Stimulated activated naive B cell treated with anti-CD40 and anti-IgM and Interleukin-4, amounts not matched to agents 10 μg/mL and 1 μg/mL and 100 μg/mL, for 72 hours (primary cell): ENCODE measurements around the gene PIGR.

Source experiments
- ATAC-seq, 2 donors: fragments of 150-1000 bp; cut with Tn5 transposase; replicated peaks; 2 replicates each; pipeline ENCODE4 v1.10.0; 2021; ENCODE audit warnings: moderate library complexity in 1 of 2
- DNase-seq: peaks from one replicate; pipeline ENCODE4 v3.0.0; 2021
- H3K27ac Mint-ChIP-seq: one replicate; pipeline ENCODE4 v1.8.0; 2022; ENCODE audit warnings: mild to moderate bottlenecking, mixed read lengths
- H3K27me3 Mint-ChIP-seq, 2 donors: one replicate each; pipeline ENCODE4 v1.8.0; 2022; ENCODE audit warnings: mixed read lengths in 2 of 2
- H3K36me3 Mint-ChIP-seq, 2 donors: one replicate each; pipeline ENCODE4 v1.8.0; 2022; ENCODE audit warnings: mixed read lengths in 2 of 2, mild to moderate bottlenecking in 1 of 2
- H3K4me1 Mint-ChIP-seq, 2 donors: one replicate each; pipeline ENCODE4 v1.8.0; 2022; ENCODE audit warnings: mixed read lengths in 2 of 2, mild to moderate bottlenecking in 1 of 2
- H3K4me3 Mint-ChIP-seq, 2 donors: one replicate each; pipeline ENCODE4 v1.8.0; 2022; ENCODE audit warnings: mild to moderate bottlenecking in 2 of 2, mixed read lengths in 2 of 2, moderate library complexity in 1 of 2
- H3K9me3 Mint-ChIP-seq, 2 donors: one replicate each; pipeline ENCODE4 v1.8.0; 2022; ENCODE audit warnings: mixed read lengths in 2 of 2, mild to moderate bottlenecking in 1 of 2

PIGR gene

GRCh38 chr1:206969090-206969489 lies 22.8 kb upstream of the PIGR start:
- ATAC-seq (no peak), DNase-seq (no peak)
- H3K9me3 Mint-ChIP-seq, result no peaks in the 10 kb centered on the region
- peaks cover 24 to 42% of the 10 kb centered on the region in 2 donors for H3K4me1 Mint-ChIP-seq
- H3K27me3 Mint-ChIP-seq, result peaks cover 0 to 23% of the 10 kb centered on the region in 2 donors
- H3K27ac Mint-ChIP-seq, result no peak overlapping the region
- H3K4me3 Mint-ChIP-seq, result no peak overlapping the region
- no peaks in the 10 kb centered on the region for H3K36me3 Mint-ChIP-seq

- no peak for DNase-seq
- peak overlapping the region; percentile 1 to 36 for H3K4me3 Mint-ChIP-seq
- H3K27me3 Mint-ChIP-seq, result peaks cover 0 to 18% of the 10 kb centered on the region in 2 donors
- peaks cover 28 to 47% of the 10 kb centered on the region in 2 donors for H3K4me1 Mint-ChIP-seq
- no peak overlapping the region for H3K27ac Mint-ChIP-seq
- no peaks in the 10 kb centered on the region for H3K36me3 Mint-ChIP-seq
- H3K9me3 Mint-ChIP-seq, result no peaks in the 10 kb centered on the region
- peak; percentile 73 to 74 for ATAC-seq
Observed at GRCh38 chr1:206967096-206967849, 21.0 kb upstream of the PIGR start.

GRCh38 chr1:206965781-206966180 lies 19.5 kb upstream of the PIGR start:
- peaks cover 25 to 42% of the 10 kb centered on the region in 2 donors for H3K4me1 Mint-ChIP-seq
- no peak overlapping the region for H3K27ac Mint-ChIP-seq
- peaks cover 0 to 17% of the 10 kb centered on the region in 2 donors for H3K27me3 Mint-ChIP-seq
- no peak for ATAC-seq
- no peaks in the 10 kb centered on the region for H3K9me3 Mint-ChIP-seq
- H3K36me3 Mint-ChIP-seq, result no peaks in the 10 kb centered on the region
- no peak for DNase-seq
- H3K4me3 Mint-ChIP-seq, result no peak overlapping the region

GRCh38 chr1:206963740-206964139 lies 17.5 kb upstream of the PIGR start:
- Mint-ChIP-seq H3K4me3 (no peak overlapping the region), H3K27me3 (peaks cover 0 to 5% of the 10 kb centered on the region in 2 donors), H3K27ac (no peak overlapping the region), H3K9me3 (no peaks in the 10 kb centered on the region), H3K36me3 (no peaks in the 10 kb centered on the region), H3K4me1 (peaks cover 19 to 29% of the 10 kb centered on the region in 2 donors)
- ATAC-seq (no peak), DNase-seq (no peak)

- Mint-ChIP-seq H3K27ac (no peak overlapping the region), H3K27me3 (no peaks in the 10 kb centered on the region), H3K4me1 (peaks cover 18 to 23% of the 10 kb centered on the region in 2 donors), H3K9me3 (no peaks in the 10 kb centered on the region), H3K36me3 (no peaks in the 10 kb centered on the region), H3K4me3 (no peak overlapping the region)
- DNase-seq, result no peak
- ATAC-seq, result no peak
Observed at GRCh38 chr1:206963119-206963712, 16.9 kb upstream of the PIGR start.

- Mint-ChIP-seq H3K27ac (no peak overlapping the region), H3K4me3 (no peak overlapping the region), H3K27me3 (no peaks in the 10 kb centered on the region), H3K36me3 (no peaks in the 10 kb centered on the region), H3K4me1 (peaks cover 11 to 14% of the 10 kb centered on the region in 2 donors), H3K9me3 (no peaks in the 10 kb centered on the region)
- no peak for DNase-seq
- ATAC-seq, result peak in 1 of 2 donors; percentile 29
Observed at GRCh38 chr1:206962272-206962671, 16.0 kb upstream of the PIGR start.

- Mint-ChIP-seq H3K27ac (no peak overlapping the region), H3K9me3 (no peaks in the 10 kb centered on the region), H3K4me1 (peaks cover 8% of the 10 kb centered on the region in 2 donors), H3K36me3 (no peaks in the 10 kb centered on the region), H3K4me3 (no peak overlapping the region), H3K27me3 (no peaks in the 10 kb centered on the region)
- no peak for ATAC-seq
- no peak for DNase-seq
Observed at GRCh38 chr1:206961668-206962067, 15.4 kb upstream of the PIGR start.

- no peaks in the 10 kb centered on the region for H3K36me3 Mint-ChIP-seq
- no peaks in the 10 kb centered on the region for H3K9me3 Mint-ChIP-seq
- ATAC-seq (no peak), DNase-seq (no peak)
- H3K27me3 Mint-ChIP-seq, result no peaks in the 10 kb centered on the region
- H3K27ac Mint-ChIP-seq, result peak overlapping the region; percentile 1
- H3K4me3 Mint-ChIP-seq, result no peak overlapping the region
- H3K4me1 Mint-ChIP-seq, result peaks cover 9 to 10% of the 10 kb centered on the region in 2 donors
Observed at GRCh38 chr1:206960676-206961386, 14.6 kb upstream of the PIGR start.

- no peak overlapping the region for H3K27ac Mint-ChIP-seq
- DNase-seq, result no peak
- H3K27me3 Mint-ChIP-seq, result no peaks in the 10 kb centered on the region
- no peaks in the 10 kb centered on the region for H3K9me3 Mint-ChIP-seq
- H3K4me3 Mint-ChIP-seq, result no peak overlapping the region
- ATAC-seq, result no peak
- H3K36me3 Mint-ChIP-seq, result no peaks in the 10 kb centered on the region
- H3K4me1 Mint-ChIP-seq, result peaks cover 24 to 31% of the 10 kb centered on the region in 2 donors
Observed at GRCh38 chr1:206958144-206958543, 11.9 kb upstream of the PIGR start.

- ATAC-seq (no peak), DNase-seq (no peak)
- H3K27ac Mint-ChIP-seq, result no peak overlapping the region
- no peaks in the 10 kb centered on the region for H3K9me3 Mint-ChIP-seq
- H3K27me3 Mint-ChIP-seq, result no peaks in the 10 kb centered on the region
- H3K4me3 Mint-ChIP-seq, result no peak overlapping the region
- H3K4me1 Mint-ChIP-seq, result peaks cover 23 to 31% of the 10 kb centered on the region in 2 donors
- H3K36me3 Mint-ChIP-seq, result no peaks in the 10 kb centered on the region
Observed at GRCh38 chr1:206957639-206958038, 11.4 kb upstream of the PIGR start.

GRCh38 chr1:206955476-206956451 lies 9.5 kb upstream of the PIGR start:
- no peak for DNase-seq
- Mint-ChIP-seq H3K9me3 (no peaks in the 10 kb centered on the region), H3K36me3 (no peaks in the 10 kb centered on the region), H3K4me3 (peak overlapping the region in 1 of 2 donors; percentile 5), H3K27ac (no peak overlapping the region), H3K27me3 (no peaks in the 10 kb centered on the region), H3K4me1 (peaks cover 24 to 41% of the 10 kb centered on the region in 2 donors)
- ATAC-seq, result peak; percentile 83 to 93

- peak in 1 of 2 donors; percentile 24 for ATAC-seq
- no peak for DNase-seq
- Mint-ChIP-seq H3K27ac (no peak overlapping the region), H3K27me3 (no peaks in the 10 kb centered on the region), H3K4me1 (peaks cover 24 to 41% of the 10 kb centered on the region in 2 donors), H3K9me3 (peaks cover 1 to 5% of the 10 kb centered on the region in 2 donors), H3K36me3 (peaks cover 0 to 4% of the 10 kb centered on the region in 2 donors), H3K4me3 (no peak overlapping the region)
Observed at GRCh38 chr1:206954459-206955342, 8.4 kb upstream of the PIGR start.

- Mint-ChIP-seq H3K4me1 (peaks cover 31 to 50% of the 10 kb centered on the region in 2 donors), H3K27ac (no peak overlapping the region), H3K4me3 (no peak overlapping the region), H3K27me3 (no peaks in the 10 kb centered on the region), H3K36me3 (peaks cover 0 to 4% of the 10 kb centered on the region in 2 donors), H3K9me3 (peaks cover 1 to 5% of the 10 kb centered on the region in 2 donors)
- DNase-seq (no peak), ATAC-seq (no peak)
Observed at GRCh38 chr1:206953626-206954025, 7.4 kb upstream of the PIGR start.
